Mucosa of descending colon (tissue), 3 donors: ENCODE results near the gene SCRN1. TPM values are rescaled to one million over a fixed set of nuclear protein-coding genes. Genes with fewer than 3 reads are reported as not detected.
A peak's percentile ranks its signal among the peaks of the same experiment; 100 is the strongest.

ENCODE experiments used
- ATAC-seq: fragments of 200-7000 bp; cut with Tn5 transposase; one replicate; pipeline ENCODE4 v1.9.1; 2020; ENCODE audit warnings: mild to moderate bottlenecking, moderate library complexity
- DNase-seq, 3 donors: peaks; one replicate each; pipeline ENCODE4 v3.0.0-alpha.2; 2020
- H3K36me3 ChIP-seq: fragments of 200-600 bp; one replicate; pipeline ENCODE4 v1.8.0; 2021; ENCODE audit warnings: low read depth, mild to moderate bottlenecking
- H3K4me1 ChIP-seq: fragments of 200-600 bp; one replicate; pipeline ENCODE4 v1.8.0; 2021; ENCODE audit warnings: low read depth, mild to moderate bottlenecking
- H3K4me3 ChIP-seq: fragments of 200-600 bp; one replicate; pipeline ENCODE4 v1.8.0; 2021; ENCODE audit warnings: mild to moderate bottlenecking
- H3K9me3 ChIP-seq: fragments of 200-600 bp; one replicate; pipeline ENCODE4 v1.8.0; 2021; ENCODE audit warnings: mild to moderate bottlenecking
- CTCF ChIP-seq: fragments of 200-600 bp; IDR thresholded peaks from one replicate; pipeline ENCODE4 v1.8.0; 2022; ENCODE audit warnings: antibody characterized with exemption, mild to moderate bottlenecking
- intact Hi-C, 2 donors: fragments of 100-400 bp; cut with DNase I in 1 of 2; cut with micrococcal nuclease in 1 of 2; formaldehyde crosslinking; loops; one replicate each; pipeline versions ENCODE4 v1.11.0 to v1.11.1; 2022; cut with DNase I, micrococcal nuclease
- total RNA-seq, 3 donors: library from RNA; stranded (reverse); fragmentation: NEBNext Ultra II Directional in 2 of 3; extraction: Animal tissue kit (Norgen Biotek cat#: 25700) in 2 of 3; gene quantifications; one replicate each; pipeline versions ENCODE4 v1.2.1 to v1.2.4, GENCODE V29; 2021 to 2023
- donor health status: DM: no; HTN: no; CAD: no; lungs with moderate emphysema.
- donor health status: DM: no; HTN: no; CAD: no.
- donor health status: DM: no; HTN: yes; CAD: no.

The SCRN1 gene
- total RNA-seq, 3 donors from 2014 or later: 6.4 to 60.2 (median 11.2) TPM

DNA sequence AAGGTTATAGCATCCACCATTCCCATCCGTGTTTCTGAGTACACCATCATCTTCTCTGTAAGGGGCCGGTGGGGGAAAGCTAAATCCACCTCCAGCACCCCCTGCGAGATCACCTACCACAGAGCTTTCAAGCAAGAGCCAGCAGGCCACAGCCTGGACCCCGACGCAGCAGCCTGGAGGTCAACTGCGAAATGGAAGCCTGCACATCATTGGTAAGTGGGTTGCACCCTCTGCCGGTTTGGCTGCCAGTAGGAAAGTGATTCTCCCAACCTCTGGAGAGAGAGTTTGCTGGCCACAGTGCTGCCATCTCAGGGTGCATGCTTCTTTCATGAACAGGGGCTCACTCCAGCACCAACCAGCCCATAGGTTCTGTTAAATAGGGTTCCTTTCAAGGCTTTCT is 101.6 kb downstream of the SCRN1 start:
- intact Hi-C loops: no loop called here
- Histone ChIP-seq H3K9me3 (no peaks in the 10 kb centered on the region), H3K36me3 (no peaks in the 10 kb centered on the region), H3K4me1 (peaks cover 10% of the 10 kb centered on the region), H3K4me3 (no peak overlapping the region)
- TF ChIP-seq CTCF: no peak
- no peak for ATAC-seq
- DNase-seq: no peak

- Histone ChIP-seq H3K4me3 (no peak overlapping the region), H3K9me3 (no peaks in the 10 kb centered on the region), H3K4me1 (peaks cover 10% of the 10 kb centered on the region), H3K36me3 (no peaks in the 10 kb centered on the region)
- intact Hi-C loops: no loop called here
- no peak for TF ChIP-seq CTCF
- DNase-seq (no peak), ATAC-seq (no peak)
Measured at GRCh38 chr7:29886827-29887226, 102.8 kb downstream of the SCRN1 start.

GRCh38 chr7:29885626-29886025 is 104.0 kb downstream of the SCRN1 start:
- no peak for ATAC-seq
- H3K36me3 ChIP-seq: no peaks in the 10 kb centered on the region
- no peaks in the 10 kb centered on the region for H3K9me3 ChIP-seq
- H3K4me3 ChIP-seq: no peak overlapping the region
- intact Hi-C loops: no loop called here
- H3K4me1 ChIP-seq: peaks cover 10% of the 10 kb centered on the region
- no peak for DNase-seq
- TF ChIP-seq CTCF: no peak

GRCh38 chr7:29884399-29885272 is 105.0 kb downstream of the SCRN1 start:
- peak; percentile 78 for ATAC-seq
- peak in 2 of 3 donors; percentile 59 to 62 for DNase-seq

More at GRCh38 chr7:29884399-29885272, 105.0 kb downstream of the SCRN1 start:
- Histone ChIP-seq H3K4me3 (no peak overlapping the region), H3K9me3 (no peaks in the 10 kb centered on the region), H3K4me1 (peaks cover 10% of the 10 kb centered on the region), H3K36me3 (no peaks in the 10 kb centered on the region)
- TF ChIP-seq CTCF: no peak
- intact Hi-C loops: no loop called here
